Endodermal cell (in vitro differentiated cells): ENCODE measurements around the gene PDHX. TPM values are rescaled to one million over a fixed set of nuclear protein-coding genes. Genes with fewer than 3 reads are reported as not detected.

Source experiments
- DNase-seq: peaks from one replicate; pipeline ENCODE4 v3.0.0-alpha.2; 2017
- H3K27ac ChIP-seq: 2 replicates; pipeline ENCODE4 v1.5.1; 2013; ENCODE audit warnings: mild to moderate bottlenecking, low read depth, low read length, moderate library complexity
- H3K27me3 ChIP-seq: 2 replicates; pipeline ENCODE4 v1.6.1; 2013; ENCODE audit warnings: mild to moderate bottlenecking, low read length, moderate library complexity; ENCODE audit not compliant: insufficient read depth, control insufficient read depth, poor library complexity, severe bottlenecking
- H3K36me3 ChIP-seq: 2 replicates; pipeline ENCODE4 v1.7.0; 2013; ENCODE audit warnings: mild to moderate bottlenecking, low read length, moderate library complexity; ENCODE audit not compliant: control insufficient read depth, insufficient read depth
- H3K4me1 ChIP-seq: one replicate; pipeline ENCODE4 v1.7.0; 2013; ENCODE audit warnings: low read length; ENCODE audit not compliant: control insufficient read depth, insufficient read depth
- H3K4me3 ChIP-seq: 2 replicates; pipeline ENCODE4 v1.5.1; 2013; ENCODE audit warnings: mild to moderate bottlenecking, low read length, moderate library complexity
- H3K9ac ChIP-seq: 2 replicates; pipeline ENCODE4 v1.6.1; 2013; ENCODE audit warnings: mild to moderate bottlenecking, low read length, moderate library complexity; ENCODE audit not compliant: poor library complexity, severe bottlenecking; ENCODE audit errors: extremely low read depth
- H3K9me3 ChIP-seq: 2 replicates; pipeline ENCODE4 v1.6.1; 2013; ENCODE audit warnings: mild to moderate bottlenecking, low read length, moderate library complexity; ENCODE audit not compliant: control insufficient read depth
- H3K27ac Mint-ChIP-seq: 2 replicates; pipeline ENCODE4 v1.8.0; 2020; ENCODE audit warnings: mixed read lengths
- H3K27me3 Mint-ChIP-seq: 2 replicates; pipeline ENCODE4 v1.8.0; 2021; ENCODE audit warnings: mild to moderate bottlenecking, mixed read lengths; ENCODE audit not compliant: insufficient read depth
- H3K36me3 Mint-ChIP-seq: 2 replicates; pipeline ENCODE4 v1.8.0; 2020; ENCODE audit warnings: low read depth, mixed read lengths
- H3K4me1 Mint-ChIP-seq: 2 replicates; pipeline ENCODE4 v1.8.0; 2020; ENCODE audit warnings: mixed read lengths
- H3K4me3 Mint-ChIP-seq: 2 replicates; pipeline ENCODE4 v1.8.0; 2020; ENCODE audit warnings: mild to moderate bottlenecking, moderate library complexity, mixed read lengths
- H3K9me3 Mint-ChIP-seq: 2 replicates; pipeline ENCODE4 v1.8.0; 2020; ENCODE audit warnings: mild to moderate bottlenecking, mixed read lengths
- CTCF ChIP-seq: fragments of 200-600 bp; sonication (generic); conservative IDR thresholded peaks from 2 replicates; pipeline ENCODE4 v1.5.0; 2021; ENCODE audit warnings: antibody characterized with exemption, mild to moderate bottlenecking
- WGBS, 2 experiments: methylation state at CpG; one replicate each; pipeline versions ENCODE4 v1.1.5 to v1.1.7; 2013; ENCODE audit warnings: missing lambda C conversion rate in 2 of 2, mixed read lengths in 1 of 2; ENCODE audit not compliant: insufficient coverage in 1 of 2, insufficient read length in 1 of 2; 5-methylcytosine and 5-hydroxymethylcytosine counted together
- total RNA-seq, 2 donors: library from RNA; stranded (reverse); fragmentation: NEBNext Ultra II Directional in 1 of 2; extraction: Animal tissue kit (Norgen Biotek cat#: 25700) in 1 of 2; gene quantifications; 2 replicates in 1 of 2; 3 replicates in 1 of 2; pipeline ENCODE4 v1.2.1, GENCODE V29; 2021

PDHX gene
- total RNA-seq, 2 donors from 2014 or later = 42.0 to 48.6 TPM

GRCh38 chr11:34986883-34987520, 70.6 kb downstream of the PDHX start:
- no peak overlapping the region for H3K9ac ChIP-seq
- H3K27me3 ChIP-seq = no peaks in the 10 kb centered on the region
- no peak overlapping the region for H3K4me3 Mint-ChIP-seq
- H3K27ac Mint-ChIP-seq = no peak overlapping the region
- peaks cover 9% of the 10 kb centered on the region for H3K9me3 ChIP-seq
- WGBS, 2 experiments = 93 to 100% methylated on average over 2 to 3 of the region's 3 CpGs
- H3K9me3 Mint-ChIP-seq = peaks cover 5% of the 10 kb centered on the region
- H3K36me3 ChIP-seq = peaks cover 21% of the 10 kb centered on the region
- H3K36me3 Mint-ChIP-seq = peaks cover 42% of the 10 kb centered on the region
- no peak for TF ChIP-seq CTCF
- peaks cover 10% of the 10 kb centered on the region for H3K4me1 Mint-ChIP-seq
- no peak for DNase-seq
- H3K4me1 ChIP-seq = no peaks in the 10 kb centered on the region
- H3K4me3 ChIP-seq = no peak overlapping the region
- H3K27me3 Mint-ChIP-seq = no peaks in the 10 kb centered on the region
- H3K27ac ChIP-seq = no peak overlapping the region

GRCh38 chr11:34987617-34988016, 71.2 kb downstream of the PDHX start:
- no peak overlapping the region for H3K4me3 Mint-ChIP-seq
- peaks cover 9% of the 10 kb centered on the region for H3K9me3 ChIP-seq
- H3K36me3 ChIP-seq = peaks cover 21% of the 10 kb centered on the region
- WGBS, 2 experiments = 94 to 100% methylated on average over 3 to 5 of the region's 5 CpGs
- H3K4me3 ChIP-seq = no peak overlapping the region
- H3K27me3 ChIP-seq = no peaks in the 10 kb centered on the region
- H3K4me1 ChIP-seq = no peaks in the 10 kb centered on the region
- no peak for DNase-seq
- peaks cover 5% of the 10 kb centered on the region for H3K9me3 Mint-ChIP-seq
- H3K27ac Mint-ChIP-seq = no peak overlapping the region
- no peak overlapping the region for H3K27ac ChIP-seq
- no peaks in the 10 kb centered on the region for H3K27me3 Mint-ChIP-seq
- peaks cover 10% of the 10 kb centered on the region for H3K4me1 Mint-ChIP-seq
- TF ChIP-seq CTCF = no peak
- no peak overlapping the region for H3K9ac ChIP-seq
- H3K36me3 Mint-ChIP-seq = peaks cover 36% of the 10 kb centered on the region

- no peaks in the 10 kb centered on the region for H3K4me1 ChIP-seq
- WGBS, 2 experiments = 97 to 100% methylated on average over 2 to 4 of the region's 4 CpGs
- H3K9me3 ChIP-seq = peaks cover 9% of the 10 kb centered on the region
- TF ChIP-seq CTCF = no peak
- Mint-ChIP-seq H3K4me1 (peaks cover 10% of the 10 kb centered on the region), H3K27me3 (no peaks in the 10 kb centered on the region), H3K36me3 (peaks cover 26% of the 10 kb centered on the region), H3K9me3 (peaks cover 5% of the 10 kb centered on the region), H3K4me3 (no peak overlapping the region), H3K27ac (no peak overlapping the region)
- DNase-seq = no peak
- H3K9ac ChIP-seq = no peak overlapping the region
- H3K27me3 ChIP-seq = no peaks in the 10 kb centered on the region
- no peak overlapping the region for H3K27ac ChIP-seq
- H3K36me3 ChIP-seq = peaks cover 21% of the 10 kb centered on the region
- no peak overlapping the region for H3K4me3 ChIP-seq
Observed at GRCh38 chr11:34988294-34989255, 72.2 kb downstream of the PDHX start.
